HepG2 (cell line): ENCODE measurements around the gene CCN2.

ENCODE experiments used
- CEBPB ChIP-seq: IDR thresholded peaks from 2 replicates; pipeline ENCODE4 v1.6.1; 2011; ENCODE audit warnings: low read depth, low read length, improper control_type of control experiment, borderline replicate concordance
- CTCF ChIP-seq: sonication (generic); formaldehyde crosslinking; IDR thresholded peaks from 2 replicates; pipeline ENCODE4 v1.5.0; 2020; ENCODE audit warnings: mild to moderate bottlenecking, missing genetic modification reagents, moderate library complexity
- JUN ChIP-seq: sonication (generic); formaldehyde crosslinking; IDR thresholded peaks from 2 replicates; pipeline ENCODE4 v1.4.0; 2020; ENCODE audit warnings: mild to moderate bottlenecking, missing genetic modification reagents
- KDM5A ChIP-seq: fragments of 200-600 bp; sonication (generic); IDR thresholded peaks from 2 replicates; pipeline ENCODE4 v1.7.0; 2018; ENCODE audit warnings: antibody characterized with exemption, mild to moderate bottlenecking, low read length, borderline replicate concordance
- NFE2L1 ChIP-seq: sonication (generic); formaldehyde crosslinking; IDR thresholded peaks from 2 replicates; pipeline ENCODE4 v1.4.0; 2020; ENCODE audit warnings: missing genetic modification reagents, mild to moderate bottlenecking, borderline replicate concordance
- UBTF ChIP-seq: sonication (generic); formaldehyde crosslinking; IDR thresholded peaks from 2 replicates; pipeline ENCODE4 v1.4.0; 2020; ENCODE audit warnings: mild to moderate bottlenecking, missing genetic modification reagents
- ZFP1 ChIP-seq: IDR thresholded peaks from 2 replicates; pipeline ENCODE4 v1.6.1; 2016
- ZHX2 ChIP-seq, 2 experiments: sonication (generic) in 1 of 2; formaldehyde crosslinking in 1 of 2; IDR thresholded peaks; 2 replicates each; pipeline versions ENCODE4 v1.6.1 to v1.9.0; 2014 to 2022; ENCODE audit warnings: antibody characterized with exemption in 1 of 2, borderline replicate concordance in 1 of 2, inconsistent platforms in 1 of 2, low read depth in 1 of 2, missing genetic modification reagents in 1 of 2
- ZNF766 ChIP-seq: sonication (generic); formaldehyde crosslinking; IDR thresholded peaks from 2 replicates; pipeline ENCODE4 v1.5.0; 2020; ENCODE audit warnings: missing genetic modification reagents, borderline replicate concordance
- ZNF776 ChIP-seq: sonication (generic); formaldehyde crosslinking; IDR thresholded peaks from 2 replicates; pipeline ENCODE4 v1.4.0; 2020; ENCODE audit warnings: mild to moderate bottlenecking, missing genetic modification reagents
- TF ChIP-seq, protein P1 (sequence below): sonication (generic); formaldehyde crosslinking; IDR thresholded peaks from 2 replicates; pipeline ENCODE4 v1.5.0; 2020; ENCODE audit warnings: missing genetic modification reagents, mild to moderate bottlenecking, borderline replicate concordance
- TF ChIP-seq, protein P2 (sequence below): sonication (generic); formaldehyde crosslinking; conservative IDR thresholded peaks from 2 replicates; pipeline ENCODE4 v1.4.0; 2020; ENCODE audit warnings: missing genetic modification reagents
- TF ChIP-seq, protein P3 (sequence below): sonication (generic); formaldehyde crosslinking; IDR thresholded peaks from 2 replicates; pipeline ENCODE4 v1.8.1; 2022; ENCODE audit warnings: low read depth, mild to moderate bottlenecking, missing genetic modification reagents
- TF ChIP-seq, protein P4 (sequence below): sonication (generic); formaldehyde crosslinking; IDR thresholded peaks from 2 replicates; pipeline ENCODE4 v1.8.1; 2023; ENCODE audit warnings: missing genetic modification reagents, inconsistent platforms, borderline replicate concordance

GRCh38 chr6:131976545-131977061 is 25.4 kb upstream of the CCN2 start:
- TF ChIP-seq NFE2L1 (CRISPR knock-in tag) (no peak), ZNF766 (CRISPR knock-in tag) (no peak), ZFP1 (CRISPR knock-in tag) (0 out of 2 replicates have a peak, but pooled peaks have one; percentile 44), CEBPB (peak; percentile 44; the same call in 1 of the 2 replicates), ZNF776 (CRISPR knock-in tag) (no peak), UBTF (CRISPR knock-in tag) (no peak), KDM5A (no peak), CTCF (CRISPR knock-in tag) (no peak), JUN (CRISPR knock-in tag) (no peak), ZHX2 (IDR thresholded peaks at IDR 0.05; ENCODE audit: low read depth) (no peak), ZHX2 (CRISPR knock-in tag; IDR thresholded peaks at IDR 0.05; ENCODE audit: borderline replicate concordance) (no peak; the same call in 1 of the 2 replicates)
- TF ChIP-seq, protein P1, sequence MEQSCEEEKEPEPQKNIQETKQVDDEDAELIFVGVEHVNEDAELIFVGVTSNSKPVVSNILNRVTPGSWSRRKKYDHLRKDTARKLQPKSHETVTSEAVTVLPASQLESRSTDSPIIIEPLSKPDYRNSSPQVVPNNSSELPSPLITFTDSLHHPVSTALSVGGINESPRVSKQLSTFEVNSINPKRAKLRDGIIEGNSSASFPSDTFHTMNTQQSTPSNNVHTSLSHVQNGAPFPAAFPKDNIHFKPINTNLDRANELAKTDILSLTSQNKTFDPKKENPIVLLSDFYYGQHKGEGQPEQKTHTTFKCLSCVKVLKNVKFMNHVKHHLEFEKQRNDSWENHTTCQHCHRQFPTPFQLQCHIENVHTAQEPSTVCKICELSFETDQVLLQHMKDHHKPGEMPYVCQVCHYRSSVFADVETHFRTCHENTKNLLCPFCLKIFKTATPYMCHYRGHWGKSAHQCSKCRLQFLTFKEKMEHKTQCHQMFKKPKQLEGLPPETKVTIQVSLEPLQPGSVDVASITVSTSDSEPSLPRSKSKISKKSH (CRISPR knock-in tag): no peak
- TF ChIP-seq, protein P2, sequence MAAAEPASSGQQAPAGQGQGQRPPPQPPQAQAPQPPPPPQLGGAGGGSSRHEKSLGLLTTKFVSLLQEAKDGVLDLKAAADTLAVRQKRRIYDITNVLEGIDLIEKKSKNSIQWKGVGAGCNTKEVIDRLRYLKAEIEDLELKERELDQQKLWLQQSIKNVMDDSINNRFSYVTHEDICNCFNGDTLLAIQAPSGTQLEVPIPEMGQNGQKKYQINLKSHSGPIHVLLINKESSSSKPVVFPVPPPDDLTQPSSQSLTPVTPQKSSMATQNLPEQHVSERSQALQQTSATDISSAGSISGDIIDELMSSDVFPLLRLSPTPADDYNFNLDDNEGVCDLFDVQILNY: no peak
- TF ChIP-seq, protein P3, sequence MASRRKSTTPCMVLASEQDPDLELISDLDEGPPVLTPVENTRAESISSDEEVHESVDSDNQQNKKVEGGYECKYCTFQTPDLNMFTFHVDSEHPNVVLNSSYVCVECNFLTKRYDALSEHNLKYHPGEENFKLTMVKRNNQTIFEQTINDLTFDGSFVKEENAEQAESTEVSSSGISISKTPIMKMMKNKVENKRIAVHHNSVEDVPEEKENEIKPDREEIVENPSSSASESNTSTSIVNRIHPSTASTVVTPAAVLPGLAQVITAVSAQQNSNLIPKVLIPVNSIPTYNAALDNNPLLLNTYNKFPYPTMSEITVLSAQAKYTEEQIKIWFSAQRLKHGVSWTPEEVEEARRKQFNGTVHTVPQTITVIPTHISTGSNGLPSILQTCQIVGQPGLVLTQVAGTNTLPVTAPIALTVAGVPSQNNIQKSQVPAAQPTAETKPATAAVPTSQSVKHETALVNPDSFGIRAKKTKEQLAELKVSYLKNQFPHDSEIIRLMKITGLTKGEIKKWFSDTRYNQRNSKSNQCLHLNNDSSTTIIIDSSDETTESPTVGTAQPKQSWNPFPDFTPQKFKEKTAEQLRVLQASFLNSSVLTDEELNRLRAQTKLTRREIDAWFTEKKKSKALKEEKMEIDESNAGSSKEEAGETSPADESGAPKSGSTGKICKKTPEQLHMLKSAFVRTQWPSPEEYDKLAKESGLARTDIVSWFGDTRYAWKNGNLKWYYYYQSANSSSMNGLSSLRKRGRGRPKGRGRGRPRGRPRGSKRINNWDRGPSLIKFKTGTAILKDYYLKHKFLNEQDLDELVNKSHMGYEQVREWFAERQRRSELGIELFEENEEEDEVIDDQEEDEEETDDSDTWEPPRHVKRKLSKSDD (CRISPR knock-in tag): no peak; the same call in 1 of the 2 replicates
- TF ChIP-seq, protein P4, sequence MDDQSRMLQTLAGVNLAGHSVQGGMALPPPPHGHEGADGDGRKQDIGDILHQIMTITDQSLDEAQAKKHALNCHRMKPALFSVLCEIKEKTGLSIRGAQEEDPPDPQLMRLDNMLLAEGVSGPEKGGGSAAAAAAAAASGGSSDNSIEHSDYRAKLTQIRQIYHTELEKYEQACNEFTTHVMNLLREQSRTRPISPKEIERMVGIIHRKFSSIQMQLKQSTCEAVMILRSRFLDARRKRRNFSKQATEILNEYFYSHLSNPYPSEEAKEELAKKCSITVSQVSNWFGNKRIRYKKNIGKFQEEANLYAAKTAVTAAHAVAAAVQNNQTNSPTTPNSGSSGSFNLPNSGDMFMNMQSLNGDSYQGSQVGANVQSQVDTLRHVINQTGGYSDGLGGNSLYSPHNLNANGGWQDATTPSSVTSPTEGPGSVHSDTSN (CRISPR knock-in tag): no peak
